OCI-M2 (cell line): ENCODE data around the gene PEX16.

Experiments
- DNase-seq: peaks from one replicate; lab custom pipeline; 2025; ENCODE audit not compliant: unreplicated experiment; lab: John Stamatoyannopoulos, UW

Gene PEX16

GRCh38 chr11:45879803-45880686 lies 37.6 kb downstream of the PEX16 start:
- no peak for DNase-seq

- no peak for DNase-seq
These were observed 39.8 kb downstream of the PEX16 start for GRCh38 chr11:45877845-45878244.

- no peak for DNase-seq
These were observed 40.5 kb downstream of the PEX16 start for GRCh38 chr11:45877221-45877620.

GRCh38 chr11:45876401-45876800 lies 41.3 kb downstream of the PEX16 start:
- no peak for DNase-seq

GRCh38 chr11:45872651-45873356 lies 44.9 kb downstream of the PEX16 start:
- no peak for DNase-seq

- DNase-seq: no peak
These were observed 46.0 kb downstream of the PEX16 start for GRCh38 chr11:45871638-45872037.

GRCh38 chr11:45870706-45871105 lies 47.0 kb downstream of the PEX16 start:
- DNase-seq: no peak

GRCh38 chr11:45869551-45869950 lies 48.1 kb downstream of the PEX16 start:
- DNase-seq: no peak

- DNase-seq: no peak
These were observed 53.6 kb downstream of the PEX16 start for GRCh38 chr11:45864041-45864440.

GRCh38 chr11:45860764-45861510 lies 56.7 kb downstream of the PEX16 start:
- DNase-seq: no peak

GRCh38 chr11:45860348-45860747 lies 57.3 kb downstream of the PEX16 start:
- DNase-seq: no peak
